ENCODE measurements around the gene CDK1.

- TF ChIP-seq CTCF (IDR thresholded peaks at IDR 0.05; ENCODE audit: low read length) (no peak), EZH2 (IDR thresholded peaks at IDR 0.05; ENCODE audit: borderline replicate concordance, low read length) (no peak)
Measured at GRCh38 chr10:60762554-60762953, 15.7 kb upstream of the CDK1 start.
